ENCODE data around the gene RIOK1. TPM values are rescaled to one million over a fixed set of nuclear protein-coding genes. Genes with fewer than 3 reads are reported as not detected.

RIOK1 gene
- total and polyA plus RNA-seq, 2 of the 13 experiments (the other 11 are each of a cell fraction or from before 2014, with no cell fraction given), result 9.4 to 37.8 TPM

GRCh38 chr6:7410851-7411250 is 21.2 kb downstream of the RIOK1 start:
- H3K9me3 ChIP-seq (ENCODE audit: low read length), result no peaks in the 10 kb centered on the region
- no peaks in the 10 kb centered on the region for H4K20me1 ChIP-seq (ENCODE audit: insufficient read depth, low read length)
- H3K4me3 ChIP-seq (replicated peaks in 1 of 3; ENCODE audit: insufficient read depth in 1 of 3, low read depth in 2 of 3, low read length in 3 of 3), result no peak overlapping the region
- H3K4me2 ChIP-seq (ENCODE audit: low read depth, low read length), result no peak overlapping the region
- no peak overlapping the region for H3K9ac ChIP-seq (ENCODE audit: insufficient read depth, low read depth, low read length)
- ChIA-PET POLR2A (no interaction called here), CTCF (ENCODE audit: low intra/inter-chr PET ratio, low total read pairs) (no interaction called here)
- H3K27me3 ChIP-seq (ENCODE audit: control insufficient read depth in 1 of 2, insufficient read depth in 2 of 2, low read length in 2 of 2), result no peaks in the 10 kb centered on the region
- no peak overlapping the region for H2AFZ ChIP-seq (ENCODE audit: low read length)
- no peaks in the 10 kb centered on the region for H3K79me2 ChIP-seq (ENCODE audit: insufficient read depth, low read length)
- FAIRE-seq (no peak), DNase-seq (ENCODE audit: low spot score) (no peak), ATAC-seq (no peak)
- BruUV-seq (replicated peaks), result no TSS peak
- no peak overlapping the region for H3K27ac ChIP-seq (ENCODE audit: extremely low read length, insufficient read depth, low read length)
- 96% methylated on average over 4 of the region's 4 CpGs for WGBS (ENCODE audit: low lambda C conversion rate)
- intact Hi-C loops (cut with micrococcal nuclease; ENCODE audit: unreplicated experiment), result no loop called here
- peaks cover 28 to 81% of the 10 kb centered on the region in 2 experiments for H3K36me3 ChIP-seq (replicated peaks in 1 of 2; ENCODE audit: control insufficient read depth in 1 of 2, insufficient read depth in 2 of 2, low read length in 2 of 2)
- TF ChIP-seq FOXA3 (CRISPR knock-in tag; IDR thresholded peaks at IDR 0.05) (no peak), RAD51 (IDR thresholded peaks at IDR 0.05; ENCODE audit: borderline replicate concordance) (no peak), ZSCAN21 (CRISPR knock-in tag; IDR thresholded peaks at IDR 0.05; ENCODE audit: borderline replicate concordance) (no peak), ZNF781 (CRISPR knock-in tag; IDR thresholded peaks at IDR 0.05; ENCODE audit: borderline replicate concordance, not compliant biosample characterization) (no peak), ETV5 (CRISPR knock-in tag; IDR thresholded peaks at IDR 0.05; ENCODE audit: borderline replicate concordance) (no peak), ZNF569 (CRISPR knock-in tag; IDR thresholded peaks at IDR 0.05; ENCODE audit: borderline replicate concordance) (no peak), NKX3-1 (CRISPR knock-in tag; IDR thresholded peaks at IDR 0.05) (no peak), TFAP4 (IDR thresholded peaks at IDR 0.05; ENCODE audit: borderline replicate concordance, low read depth) (no peak), TOPORS (CRISPR knock-in tag; IDR thresholded peaks at IDR 0.05) (no peak), ZNF33B (CRISPR knock-in tag; IDR thresholded peaks at IDR 0.05) (no peak), CBFB (CRISPR knock-in tag; IDR thresholded peaks at IDR 0.05) (no peak), ZNF572 (CRISPR knock-in tag; IDR thresholded peaks at IDR 0.05) (no peak)
- TF ChIP-seq, protein P1, sequence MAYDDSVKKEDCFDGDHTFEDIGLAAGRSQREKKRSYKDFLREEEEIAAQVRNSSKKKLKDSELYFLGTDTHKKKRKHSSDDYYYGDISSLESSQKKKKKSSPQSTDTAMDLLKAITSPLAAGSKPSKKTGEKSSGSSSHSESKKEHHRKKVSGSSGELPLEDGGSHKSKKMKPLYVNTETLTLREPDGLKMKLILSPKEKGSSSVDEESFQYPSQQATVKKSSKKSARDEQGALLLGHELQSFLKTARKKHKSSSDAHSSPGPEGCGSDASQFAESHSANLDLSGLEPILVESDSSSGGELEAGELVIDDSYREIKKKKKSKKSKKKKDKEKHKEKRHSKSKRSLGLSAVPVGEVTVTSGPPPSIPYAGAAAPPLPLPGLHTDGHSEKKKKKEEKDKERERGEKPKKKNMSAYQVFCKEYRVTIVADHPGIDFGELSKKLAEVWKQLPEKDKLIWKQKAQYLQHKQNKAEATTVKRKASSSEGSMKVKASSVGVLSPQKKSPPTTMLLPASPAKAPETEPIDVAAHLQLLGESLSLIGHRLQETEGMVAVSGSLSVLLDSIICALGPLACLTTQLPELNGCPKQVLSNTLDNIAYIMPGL (CRISPR knock-in tag; IDR thresholded peaks at IDR 0.05; ENCODE audit: borderline replicate concordance in 1 of 2, low read depth in 1 of 2), result no peak
- no peaks in the 10 kb centered on the region for H3K4me1 ChIP-seq (ENCODE audit: insufficient read depth, low read length)
- in situ Hi-C loops (cut with HindIII; ENCODE audit: extremely low pct_ligation_motif_present, low pct_unique_long_range_greater_than_20kb), result loop anchor here (5.0 kb wide), 1 partner anchor 201 kb away; no protein-coding TSS in a partner anchor

Measured in HepG2 (cell line).